Measurements from ENCODE around the gene GPN3. TPM values are rescaled to one million over a fixed set of nuclear protein-coding genes. Genes with fewer than 3 reads are reported as not detected.

GPN3 gene
- total RNA-seq, 5 donors from 2014 or later (not counting 1 experiment from before 2014, with no cell fraction given): 6.3 to 19.1 (median 13.4) TPM

GRCh38 chr12:110453569-110454296 lies 14.3 kb downstream of the GPN3 start:
- DNase-seq (no peak), ATAC-seq (replicated peaks in 1 of 4) (no peak)
- peaks cover 3 to 16% of the 10 kb centered on the region in 2 experiments for H3K4me1 ChIP-seq (ENCODE audit: control insufficient read depth in 1 of 2, extremely low read depth in 1 of 2, insufficient read depth in 2 of 2, low read length in 2 of 2)
- WGBS (ENCODE audit: insufficient coverage): 83% methylated on average over 1 of the region's 4 CpGs
- no peak overlapping the region for H3K27ac ChIP-seq (ENCODE audit: low read length)
- peaks cover 0 to 27% of the 10 kb centered on the region in 2 donors for H3K36me3 ChIP-seq (ENCODE audit: control insufficient read depth in 2 of 2, extremely low read depth in 1 of 2, insufficient read depth in 1 of 2, low read length in 1 of 2)
- H3K27ac Mint-ChIP-seq: no peak overlapping the region
- POLR2A ChIA-PET: interaction anchor here in 1 of 2 donors (0.6 to 1.2 kb wide), 2 partner anchors 10 to 22 kb away, joined by 5 to 8 read pairs; no protein-coding TSS in a partner anchor
- no peaks in the 10 kb centered on the region for H3K27me3 Mint-ChIP-seq
- CTCF ChIA-PET: interaction anchor here in 1 of 2 donors (1.4 to 2.0 kb wide), 2 partner anchors 15 to 147 kb away, joined by 3 to 7 read pairs; partner anchors contain the start of gene FAM216A
- H3K27me3 ChIP-seq (replicated peaks in 1 of 2; ENCODE audit: control insufficient read depth in 2 of 2, extremely low read depth in 1 of 2, insufficient read depth in 2 of 2, low read length in 1 of 2): no peaks in the 10 kb centered on the region
- H3K9me3 ChIP-seq: no peaks in the 10 kb centered on the region
- no peaks in the 10 kb centered on the region for H3K9me3 Mint-ChIP-seq
- no peak overlapping the region for H3K4me3 ChIP-seq (ENCODE audit: control insufficient read depth in 1 of 2, extremely low read depth in 1 of 2, low read length in 1 of 2)
- H3K4me3 Mint-ChIP-seq: no peak overlapping the region
- peaks cover 19% of the 10 kb centered on the region for H3K36me3 Mint-ChIP-seq
- peaks cover 18 to 23% (median 21%) of the 10 kb centered on the region in 3 donors for H3K4me1 Mint-ChIP-seq

GRCh38 chr12:110451263-110451662 lies 16.8 kb downstream of the GPN3 start:
- no peak for DNase-seq
- no peaks in the 10 kb centered on the region for H3K9me3 ChIP-seq
- no peaks in the 10 kb centered on the region for H3K27me3 ChIP-seq (replicated peaks in 1 of 2; ENCODE audit: control insufficient read depth in 2 of 2, extremely low read depth in 1 of 2, insufficient read depth in 2 of 2, low read length in 1 of 2)
- H3K27ac Mint-ChIP-seq: peak overlapping the region; percentile 94 to 100
- no peak for ATAC-seq (replicated peaks in 1 of 4)
- ChIA-PET POLR2A (interaction anchor here (0.5 to 2.4 kb wide), 2 partner anchors 18 to 20 kb away, joined by 5 to 9 read pairs; partner anchors contain the start of genes FAM216A (in 1 of the 2) and GPN3 (in 1 of the 2)), CTCF (interaction anchor here (0.7 to 3.4 kb wide), 5 partner anchors 17 to 436 kb away, joined by 3 to 64 read pairs (median 14); partner anchors contain the start of genes FAM216A (in 1 of the 2) and GPN3 (in 1 of the 2))
- no peak overlapping the region for H3K27ac ChIP-seq (ENCODE audit: low read length)
- peaks cover 33 to 41% (median 38%) of the 10 kb centered on the region in 3 donors for H3K4me1 Mint-ChIP-seq
- peaks cover 10 to 33% of the 10 kb centered on the region in 2 experiments for H3K4me1 ChIP-seq (ENCODE audit: control insufficient read depth in 1 of 2, extremely low read depth in 1 of 2, insufficient read depth in 2 of 2, low read length in 2 of 2)
- peak overlapping the region in 2 of 3 donors; percentile 100 for H3K4me3 Mint-ChIP-seq
- peaks cover 24% of the 10 kb centered on the region for H3K36me3 Mint-ChIP-seq
- H3K27me3 Mint-ChIP-seq: no peaks in the 10 kb centered on the region
- peaks cover 10 to 30% of the 10 kb centered on the region in 2 donors for H3K36me3 ChIP-seq (ENCODE audit: control insufficient read depth in 2 of 2, extremely low read depth in 1 of 2, insufficient read depth in 1 of 2, low read length in 1 of 2)
- H3K9me3 Mint-ChIP-seq: no peaks in the 10 kb centered on the region
- WGBS (ENCODE audit: insufficient coverage): 89% methylated on average over 1 of the region's 1 CpG
- H3K4me3 ChIP-seq (ENCODE audit: control insufficient read depth in 1 of 2, extremely low read depth in 1 of 2, low read length in 1 of 2): no peak overlapping the region

- ChIA-PET POLR2A (interaction anchor here (0.5 to 2.4 kb wide), 11 partner anchors 19 to 965 kb away, joined by 3 to 21 read pairs (median 4); partner anchors contain the start of genes FAM216A (in 1 of the 2), GPN3 (in 1 of the 2) and VPS29 (in 1 of the 2)), CTCF (interaction anchor here (0.6 to 3.4 kb wide), 31 partner anchors 9 to 1055 kb away, joined by 3 to 64 read pairs (median 4); partner anchors contain the start of genes ATP2A2 (in 1 of the 2), FAM216A (in 1 of the 2), GPN3 (in 1 of the 2) and IFT81 (in 1 of the 2))
- peaks cover 25% of the 10 kb centered on the region for H3K36me3 Mint-ChIP-seq
- H3K4me1 Mint-ChIP-seq: peaks cover 39 to 44% (median 43%) of the 10 kb centered on the region in 3 donors
- no peaks in the 10 kb centered on the region for H3K9me3 Mint-ChIP-seq
- Histone ChIP-seq H3K27me3 (replicated peaks in 1 of 2; ENCODE audit: control insufficient read depth in 2 of 2, extremely low read depth in 1 of 2, insufficient read depth in 2 of 2, low read length in 1 of 2) (no peaks in the 10 kb centered on the region), H3K27ac (ENCODE audit: low read length) (peak within 1 kb of the TSS; percentile 89), H3K36me3 (ENCODE audit: control insufficient read depth in 2 of 2, extremely low read depth in 1 of 2, insufficient read depth in 1 of 2, low read length in 1 of 2) (peaks cover 10 to 33% of the 10 kb centered on the region in 2 donors), H3K9me3 (no peaks in the 10 kb centered on the region), H3K4me3 (ENCODE audit: control insufficient read depth in 1 of 2, extremely low read depth in 1 of 2, low read length in 1 of 2) (peak within 1 kb of the TSS; percentile 95 to 99), H3K4me1 (ENCODE audit: control insufficient read depth in 1 of 2, extremely low read depth in 1 of 2, insufficient read depth in 2 of 2, low read length in 2 of 2) (peaks cover 10 to 39% of the 10 kb centered on the region in 2 experiments)
- DNase-seq (peak; percentile 89 to 97 (median 94)), ATAC-seq (replicated peaks in 1 of 4) (peak; percentile 93 to 99 (median 98))
- H3K27ac Mint-ChIP-seq: peak within 1 kb of the TSS; percentile 100
- no peaks in the 10 kb centered on the region for H3K27me3 Mint-ChIP-seq
- under 1% methylated on average over 40 of the region's 51 CpGs for WGBS (ENCODE audit: insufficient coverage)
- H3K4me3 Mint-ChIP-seq: peak within 1 kb of the TSS; percentile 100
These were observed 18.1 kb downstream of the GPN3 start, which contains the start of gene ARPC3 for GRCh38 chr12:110449799-110450497. Gene ARPC3, minus strand, starts transcription at chr12:110450337. Its CDS starts 77 bp downstream, at chr12:110450260.

- H3K27me3 Mint-ChIP-seq: no peaks in the 10 kb centered on the region
- Histone ChIP-seq H3K4me3 (ENCODE audit: control insufficient read depth in 1 of 2, extremely low read depth in 1 of 2, low read length in 1 of 2) (no peak overlapping the region), H3K36me3 (ENCODE audit: control insufficient read depth in 2 of 2, extremely low read depth in 1 of 2, insufficient read depth in 1 of 2, low read length in 1 of 2) (peaks cover 19 to 61% of the 10 kb centered on the region in 2 donors), H3K27ac (ENCODE audit: low read length) (no peak overlapping the region), H3K27me3 (replicated peaks in 1 of 2; ENCODE audit: control insufficient read depth in 2 of 2, extremely low read depth in 1 of 2, insufficient read depth in 2 of 2, low read length in 1 of 2) (no peaks in the 10 kb centered on the region), H3K4me1 (ENCODE audit: control insufficient read depth in 1 of 2, extremely low read depth in 1 of 2, insufficient read depth in 2 of 2, low read length in 2 of 2) (peaks cover 10 to 30% of the 10 kb centered on the region in 2 experiments), H3K9me3 (no peaks in the 10 kb centered on the region)
- H3K4me3 Mint-ChIP-seq: no peak overlapping the region
- peaks cover 29 to 38% (median 34%) of the 10 kb centered on the region in 3 donors for H3K4me1 Mint-ChIP-seq
- WGBS (ENCODE audit: insufficient coverage): 80% methylated on average over 2 of the region's 3 CpGs
- no peaks in the 10 kb centered on the region for H3K9me3 Mint-ChIP-seq
- no peak overlapping the region for H3K27ac Mint-ChIP-seq
- peaks cover 26% of the 10 kb centered on the region for H3K36me3 Mint-ChIP-seq
- POLR2A ChIA-PET: interaction anchor here in 1 of 2 donors (0.8 kb wide), 1 partner anchor 161 kb away, joined by 4 read pairs; no protein-coding TSS in a partner anchor
- CTCF ChIA-PET: no interaction called here
- no peak for DNase-seq
- no peak for ATAC-seq (replicated peaks in 1 of 4)
These were observed 23.6 kb downstream of the GPN3 start for GRCh38 chr12:110444455-110444854.

GRCh38 chr12:110436231-110436630 lies 31.8 kb downstream of the GPN3 start:
- Histone ChIP-seq H3K36me3 (ENCODE audit: control insufficient read depth in 2 of 2, extremely low read depth in 1 of 2, insufficient read depth in 1 of 2, low read length in 1 of 2) (peaks cover 6 to 50% of the 10 kb centered on the region in 2 donors), H3K27ac (ENCODE audit: low read length) (no peak overlapping the region), H3K4me1 (ENCODE audit: control insufficient read depth in 1 of 2, extremely low read depth in 1 of 2, insufficient read depth in 2 of 2, low read length in 2 of 2) (peaks cover 0 to under 1% of the 10 kb centered on the region in 2 experiments), H3K9me3 (no peaks in the 10 kb centered on the region), H3K4me3 (ENCODE audit: control insufficient read depth in 1 of 2, extremely low read depth in 1 of 2, low read length in 1 of 2) (no peak overlapping the region), H3K27me3 (replicated peaks in 1 of 2; ENCODE audit: control insufficient read depth in 2 of 2, extremely low read depth in 1 of 2, insufficient read depth in 2 of 2, low read length in 1 of 2) (no peaks in the 10 kb centered on the region)
- H3K27me3 Mint-ChIP-seq: no peaks in the 10 kb centered on the region
- no peak overlapping the region for H3K27ac Mint-ChIP-seq
- H3K9me3 Mint-ChIP-seq: no peaks in the 10 kb centered on the region
- DNase-seq (no peak), ATAC-seq (replicated peaks in 1 of 4) (no peak)
- WGBS (ENCODE audit: insufficient coverage): no CpG with 5 or more reads among the region's 2 CpGs
- ChIA-PET POLR2A (no interaction called here), CTCF (no interaction called here)
- no peak overlapping the region for H3K4me3 Mint-ChIP-seq
- H3K4me1 Mint-ChIP-seq: peaks cover 0 to 3% (median 0%) of the 10 kb centered on the region in 3 donors
- H3K36me3 Mint-ChIP-seq: peaks cover 29% of the 10 kb centered on the region

Measured in T-cell (primary cell).